K562 (cell line): ENCODE measurements around the gene ODF2. TPM values are rescaled to one million over a fixed set of nuclear protein-coding genes. Genes with fewer than 3 reads are reported as not detected.

Experiments used
- CBFB ChIP-seq: sonication (generic); formaldehyde crosslinking; IDR thresholded peaks from 2 replicates; pipeline ENCODE4 v1.4.0; 2020; ENCODE audit warnings: mild to moderate bottlenecking, missing genetic modification reagents
- CCNT2 ChIP-seq: IDR thresholded peaks from 2 replicates; pipeline ENCODE4 v1.6.1; 2011; ENCODE audit warnings: borderline replicate concordance, low read depth, mild to moderate bottlenecking, moderate library complexity, mixed read lengths, low read length; ENCODE audit not compliant: insufficient read length; ENCODE audit errors: extremely low read depth
- DMBX1 ChIP-seq: fragments of 250-450 bp; sonication (Bioruptor Pico); IDR thresholded peaks from 2 replicates; pipeline ENCODE4 v1.8.0; 2022; ENCODE audit warnings: inconsistent platforms, mild to moderate bottlenecking, moderate library complexity, borderline replicate concordance
- RB1 ChIP-seq: fragments of 450-650 bp; IDR thresholded peaks from 2 replicates; pipeline ENCODE4 v1.6.1; 2017; ENCODE audit warnings: low read depth, mild to moderate bottlenecking
- THRA ChIP-seq: fragments of 450-650 bp; IDR thresholded peaks from 2 replicates; pipeline ENCODE4 v1.6.1; 2017; ENCODE audit warnings: mild to moderate bottlenecking, moderate library complexity
- UBTF ChIP-seq, 2 experiments: IDR thresholded peaks; 2 replicates each; pipeline ENCODE4 v1.6.1; 2012; ENCODE audit warnings: improper control_type of control experiment in 2 of 2, low read depth in 2 of 2, low read length in 2 of 2, borderline replicate concordance in 1 of 2
- polyA plus RNA-seq, 8 experiments: library from polyadenylated mRNA; depleted of rRNA in 4 of 8; stranded (reverse) in 5 of 8; unstranded in 3 of 8; fragments of >200 nt; fragmentation: Nextera tagmentation in 2 of 8; fragmentation: Illumina TruSeq in 1 of 8; extraction: Ambion mirVana in 2 of 8; extraction: Trizol in 1 of 8; gene quantifications; 2 replicates each; pipeline versions ENCODE4 v1.2.1 to v1.2.3, GENCODE V29; 2011 to 2014; ENCODE audit warnings: inconsistent platforms in 1 of 8, missing spikeins in 1 of 8
- total RNA-seq, 7 experiments: library from RNA; depleted of rRNA in 6 of 7; stranded (reverse); fragments of >200 nt in 6 of 7; fragmentation: Illumina TruSeq in 2 of 7; extraction: Trizol in 2 of 7; gene quantifications; 2 replicates each; pipeline versions ENCODE4 v1.2.1 to v1.2.3, GENCODE V29; 2011 to 2021; ENCODE audit warnings: low replicate concordance in 1 of 7
- TF ChIP-seq, protein P1 (sequence below): fragments of 200-800 bp; sonication (Bioruptor generic); IDR thresholded peaks from 2 replicates; pipeline ENCODE4 v1.6.1; 2017; ENCODE audit warnings: missing genetic modification characterization, missing compliant biosample characterization
- TF ChIP-seq, protein P2 (sequence below), 2 experiments: IDR thresholded peaks; 2 replicates each; pipeline ENCODE4 v1.6.1; 2011; ENCODE audit warnings: borderline replicate concordance in 1 of 2, control low read depth in 1 of 2, low read depth in 1 of 2, low read length in 1 of 2, mild to moderate bottlenecking in 1 of 2, mixed read lengths in 1 of 2, moderate library complexity in 1 of 2; ENCODE audit not compliant: insufficient read depth in 1 of 2, insufficient read length in 1 of 2, poor library complexity in 1 of 2, severe bottlenecking in 1 of 2; ENCODE audit errors: extremely low read depth in 1 of 2
- TF ChIP-seq, protein P3 (sequence below): fragments of 250-450 bp; sonication (Bioruptor Pico); IDR thresholded peaks from 2 replicates; pipeline ENCODE4 v1.9.0; 2021; ENCODE audit warnings: mild to moderate bottlenecking, inconsistent platforms

Gene ODF2
- total and polyA plus RNA-seq, 9 of the 15 experiments (the other 6 are each of a cell fraction or from before 2014, with no cell fraction given): 16.5 to 83.2 (median 69.7) TPM

- TF ChIP-seq UBTF (IDR thresholded peaks at IDR 0.05; ENCODE audit: borderline replicate concordance in 1 of 2, low read depth in 2 of 2, low read length in 2 of 2) (0 out of 4 replicates have a peak, but pooled peaks of 1 of the 2 experiments have one; percentile 4), THRA (no peak), RB1 (peak; percentile 60; the same call in 1 of the 2 replicates), CBFB (peak; percentile 23; the same call in 1 of the 2 replicates), DMBX1 (CRISPR knock-in tag) (no peak), CCNT2 (peak; percentile 6)
- TF ChIP-seq, protein P1, sequence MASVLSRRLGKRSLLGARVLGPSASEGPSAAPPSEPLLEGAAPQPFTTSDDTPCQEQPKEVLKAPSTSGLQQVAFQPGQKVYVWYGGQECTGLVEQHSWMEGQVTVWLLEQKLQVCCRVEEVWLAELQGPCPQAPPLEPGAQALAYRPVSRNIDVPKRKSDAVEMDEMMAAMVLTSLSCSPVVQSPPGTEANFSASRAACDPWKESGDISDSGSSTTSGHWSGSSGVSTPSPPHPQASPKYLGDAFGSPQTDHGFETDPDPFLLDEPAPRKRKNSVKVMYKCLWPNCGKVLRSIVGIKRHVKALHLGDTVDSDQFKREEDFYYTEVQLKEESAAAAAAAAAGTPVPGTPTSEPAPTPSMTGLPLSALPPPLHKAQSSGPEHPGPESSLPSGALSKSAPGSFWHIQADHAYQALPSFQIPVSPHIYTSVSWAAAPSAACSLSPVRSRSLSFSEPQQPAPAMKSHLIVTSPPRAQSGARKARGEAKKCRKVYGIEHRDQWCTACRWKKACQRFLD (CRISPR knock-in tag): 0 out of 2 replicates have a peak, but pooled peaks have one; percentile 53
- TF ChIP-seq, protein P2, sequence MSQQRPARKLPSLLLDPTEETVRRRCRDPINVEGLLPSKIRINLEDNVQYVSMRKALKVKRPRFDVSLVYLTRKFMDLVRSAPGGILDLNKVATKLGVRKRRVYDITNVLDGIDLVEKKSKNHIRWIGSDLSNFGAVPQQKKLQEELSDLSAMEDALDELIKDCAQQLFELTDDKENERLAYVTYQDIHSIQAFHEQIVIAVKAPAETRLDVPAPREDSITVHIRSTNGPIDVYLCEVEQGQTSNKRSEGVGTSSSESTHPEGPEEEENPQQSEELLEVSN (IDR thresholded peaks at IDR 0.05; ENCODE audit: borderline replicate concordance in 1 of 2, extremely low read depth in 1 of 2, insufficient read depth in 1 of 2, insufficient read length in 1 of 2, low read depth in 1 of 2, low read length in 1 of 2, poor library complexity in 1 of 2, severe bottlenecking in 1 of 2): peak in 1 of 2 experiments; percentile 58
- TF ChIP-seq, protein P3, sequence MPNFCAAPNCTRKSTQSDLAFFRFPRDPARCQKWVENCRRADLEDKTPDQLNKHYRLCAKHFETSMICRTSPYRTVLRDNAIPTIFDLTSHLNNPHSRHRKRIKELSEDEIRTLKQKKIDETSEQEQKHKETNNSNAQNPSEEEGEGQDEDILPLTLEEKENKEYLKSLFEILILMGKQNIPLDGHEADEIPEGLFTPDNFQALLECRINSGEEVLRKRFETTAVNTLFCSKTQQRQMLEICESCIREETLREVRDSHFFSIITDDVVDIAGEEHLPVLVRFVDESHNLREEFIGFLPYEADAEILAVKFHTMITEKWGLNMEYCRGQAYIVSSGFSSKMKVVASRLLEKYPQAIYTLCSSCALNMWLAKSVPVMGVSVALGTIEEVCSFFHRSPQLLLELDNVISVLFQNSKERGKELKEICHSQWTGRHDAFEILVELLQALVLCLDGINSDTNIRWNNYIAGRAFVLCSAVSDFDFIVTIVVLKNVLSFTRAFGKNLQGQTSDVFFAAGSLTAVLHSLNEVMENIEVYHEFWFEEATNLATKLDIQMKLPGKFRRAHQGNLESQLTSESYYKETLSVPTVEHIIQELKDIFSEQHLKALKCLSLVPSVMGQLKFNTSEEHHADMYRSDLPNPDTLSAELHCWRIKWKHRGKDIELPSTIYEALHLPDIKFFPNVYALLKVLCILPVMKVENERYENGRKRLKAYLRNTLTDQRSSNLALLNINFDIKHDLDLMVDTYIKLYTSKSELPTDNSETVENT (CRISPR knock-in tag): 0 out of 2 replicates have a peak, but pooled peaks have one; percentile 14
Observed at GRCh38 chr9:128420651-128421481, 34.9 kb upstream of the ODF2 start, which contains the start of gene CERCAM (continued).
